CD4-positive, alpha-beta T cell treated with Interferon gamma for 1 hour (primary cell): ENCODE measurements around the gene FBXL20.
"Not testable (repeated sequence)": the region's sequence is repeated elsewhere in the genome, so short reads cannot be mapped to it uniquely, and the experiment has no call there.

ENCODE experiments used
- DNase-seq: peaks from one replicate; pipeline ENCODE4 v3.0.0-alpha.2; 2020

FBXL20 gene, protein sequence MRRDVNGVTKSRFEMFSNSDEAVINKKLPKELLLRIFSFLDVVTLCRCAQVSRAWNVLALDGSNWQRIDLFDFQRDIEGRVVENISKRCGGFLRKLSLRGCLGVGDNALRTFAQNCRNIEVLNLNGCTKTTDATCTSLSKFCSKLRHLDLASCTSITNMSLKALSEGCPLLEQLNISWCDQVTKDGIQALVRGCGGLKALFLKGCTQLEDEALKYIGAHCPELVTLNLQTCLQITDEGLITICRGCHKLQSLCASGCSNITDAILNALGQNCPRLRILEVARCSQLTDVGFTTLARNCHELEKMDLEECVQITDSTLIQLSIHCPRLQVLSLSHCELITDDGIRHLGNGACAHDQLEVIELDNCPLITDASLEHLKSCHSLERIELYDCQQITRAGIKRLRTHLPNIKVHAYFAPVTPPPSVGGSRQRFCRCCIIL

DNA sequence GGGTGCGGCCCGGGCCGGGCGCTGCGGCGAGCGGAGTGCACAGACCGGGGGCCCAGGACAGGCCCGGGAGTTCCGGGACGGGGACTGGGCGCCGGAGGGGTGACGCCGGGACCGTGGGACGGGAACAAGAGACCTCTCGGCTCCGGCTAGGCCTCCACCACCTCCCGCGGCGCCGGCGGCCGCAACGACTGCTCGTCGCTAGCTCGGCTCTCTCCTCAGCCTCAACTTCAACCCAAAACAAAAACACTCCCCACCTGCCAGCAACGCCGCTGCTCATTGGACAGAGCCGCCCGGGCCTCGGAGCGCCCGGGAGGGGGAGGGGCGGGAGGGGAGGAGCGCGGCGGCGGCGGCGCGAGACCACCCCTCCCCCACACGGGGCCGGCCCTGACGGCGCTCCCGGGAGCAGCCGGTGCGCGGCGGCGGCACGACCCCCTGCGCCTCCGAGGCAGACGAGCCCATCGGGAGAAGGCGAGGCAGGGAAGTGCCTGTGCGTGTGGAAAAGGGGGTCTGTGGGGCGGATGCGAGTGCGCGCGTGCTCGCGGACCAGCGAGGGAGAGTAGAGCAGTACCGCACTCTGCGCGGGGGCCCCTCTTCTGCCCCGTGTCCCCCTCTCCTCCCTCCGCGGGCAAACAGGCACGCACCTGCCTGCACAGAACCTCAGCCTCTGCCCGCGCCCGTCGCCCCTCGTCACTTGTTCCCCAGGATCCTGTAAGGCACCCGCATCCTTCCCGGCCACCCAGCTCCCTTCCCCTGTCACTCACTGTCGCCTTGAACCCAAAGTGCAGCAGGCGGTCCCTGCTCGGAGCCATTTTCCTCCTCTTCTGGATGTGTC lies at the start of gene FBXL20:
Gene FBXL20 (minus strand): TSS at position 215 of the 832 bp plus-strand sequence. CDS start 224 bp downstream, outside the sequence.
- DNase-seq, result peak; percentile 93

DNA sequence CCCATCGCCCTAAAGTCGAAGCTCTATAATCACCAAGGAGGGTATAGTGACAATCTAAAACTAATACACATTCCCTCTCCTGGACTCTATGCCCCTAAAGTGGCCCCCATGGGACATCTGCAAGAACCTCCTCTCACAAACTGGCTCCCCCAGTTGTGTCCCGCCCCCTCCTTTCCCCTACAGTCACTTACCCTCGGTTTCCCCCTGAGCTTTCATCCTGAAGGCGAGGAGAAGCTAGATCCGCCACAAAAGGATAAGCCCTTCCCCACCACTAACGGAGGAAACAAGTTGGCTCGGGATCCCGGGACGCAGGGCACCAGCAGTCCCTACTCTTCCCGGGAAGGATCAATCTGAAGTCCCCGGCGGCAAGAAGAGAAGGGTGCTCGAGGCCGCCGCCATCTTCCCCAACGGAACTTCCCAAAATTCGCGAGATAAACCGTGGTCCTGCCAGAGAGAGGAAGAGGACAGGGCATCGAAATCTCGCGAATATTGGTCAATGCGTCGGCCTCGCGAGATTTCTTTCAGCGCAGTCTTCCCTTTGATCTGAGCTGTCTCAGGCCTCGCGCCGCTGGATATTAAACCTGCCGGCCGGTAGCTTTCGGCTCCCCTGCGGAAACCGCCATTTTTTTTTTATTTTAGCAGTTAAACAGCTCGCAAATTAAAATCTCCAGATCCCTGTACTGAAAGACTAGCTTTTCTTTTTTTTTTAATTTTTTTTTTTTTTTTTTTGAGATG lies 49.6 kb upstream of the FBXL20 start, which contains the start of gene MED1:
Gene MED1 (minus strand): TSS at position 417 of the 735 bp plus-strand sequence. CDS start 201 bp downstream, at position 216.
- DNase-seq, result peak; percentile 96

DNA sequence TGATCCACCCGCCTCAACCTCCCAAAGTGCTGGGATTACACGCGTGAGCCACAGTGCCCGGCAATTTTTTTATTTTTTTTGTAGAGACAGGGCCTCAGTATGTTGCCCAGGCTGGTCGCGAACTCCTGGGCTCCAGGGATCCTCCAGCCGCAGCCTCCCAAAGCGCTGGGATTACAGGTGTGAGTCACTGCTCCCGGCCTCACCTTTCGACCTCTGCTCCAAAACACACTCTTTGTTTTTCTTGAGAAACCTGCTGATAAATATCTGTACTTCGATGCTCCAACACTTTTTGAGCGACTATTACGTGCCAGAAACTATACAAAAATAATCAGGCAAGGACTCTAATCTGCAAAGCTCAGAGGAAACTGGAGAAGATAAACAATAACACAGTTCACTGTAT lies 48.6 kb upstream of the FBXL20 start:
- no peak for DNase-seq

DNA sequence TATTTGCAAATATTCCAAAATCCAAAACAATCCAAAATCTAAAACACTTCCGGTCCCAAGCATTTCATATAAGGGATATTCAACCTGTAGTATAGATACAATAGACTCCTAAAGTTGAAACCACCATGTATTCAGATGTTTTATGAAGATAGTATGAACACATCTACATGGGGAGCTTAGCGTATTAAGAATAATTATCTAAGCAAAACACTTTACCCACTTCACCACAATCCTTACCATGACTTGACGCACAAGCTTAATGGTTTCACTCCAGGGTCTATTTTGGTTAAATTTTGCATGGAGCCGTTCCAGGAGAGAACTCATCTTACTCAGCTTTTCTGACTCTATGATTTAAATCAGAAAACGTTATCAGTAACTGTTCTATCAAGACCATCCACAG lies 46.1 kb upstream of the FBXL20 start:
- no peak for DNase-seq

DNA sequence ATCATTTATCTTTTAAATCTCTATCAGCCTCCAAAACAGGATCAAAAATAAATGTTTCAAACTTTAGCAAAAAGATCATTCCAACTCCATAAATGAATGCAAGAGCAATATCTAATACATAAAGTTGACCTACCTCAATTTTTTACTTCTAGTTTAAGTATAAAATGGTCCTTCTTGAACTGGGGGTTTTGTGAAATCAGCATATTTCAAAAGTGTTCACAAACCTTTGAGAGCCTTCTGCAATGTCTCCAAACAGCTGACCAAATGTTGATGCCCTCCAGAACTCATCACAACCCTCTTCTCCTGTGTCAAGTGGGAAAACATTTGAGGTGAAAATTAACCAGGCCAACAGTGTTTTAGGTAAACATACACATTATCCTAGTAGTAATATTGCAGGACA lies 41.9 kb upstream of the FBXL20 start:
- no peak for DNase-seq

DNA sequence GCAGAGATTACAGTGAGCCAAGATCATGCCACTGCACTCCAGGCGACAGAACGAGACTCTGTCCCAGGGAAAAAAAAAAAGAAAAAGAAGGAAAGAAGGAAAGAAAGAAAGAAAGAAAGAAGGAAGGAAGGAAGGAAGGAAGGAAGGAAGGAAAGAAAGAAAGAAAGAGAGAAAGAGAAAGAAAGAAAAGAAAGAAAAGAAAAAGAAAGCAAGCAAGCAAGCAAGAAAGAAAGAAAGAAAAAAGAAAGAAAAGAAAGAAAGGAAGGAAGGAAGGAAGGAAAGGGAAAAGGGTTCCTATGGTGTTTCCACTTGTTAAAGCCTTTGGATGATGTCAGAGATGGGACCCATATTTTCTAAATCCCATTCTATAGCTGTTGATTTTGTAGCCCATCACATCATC lies 38.4 kb upstream of the FBXL20 start:
- DNase-seq, result not testable (repeated sequence)

DNA sequence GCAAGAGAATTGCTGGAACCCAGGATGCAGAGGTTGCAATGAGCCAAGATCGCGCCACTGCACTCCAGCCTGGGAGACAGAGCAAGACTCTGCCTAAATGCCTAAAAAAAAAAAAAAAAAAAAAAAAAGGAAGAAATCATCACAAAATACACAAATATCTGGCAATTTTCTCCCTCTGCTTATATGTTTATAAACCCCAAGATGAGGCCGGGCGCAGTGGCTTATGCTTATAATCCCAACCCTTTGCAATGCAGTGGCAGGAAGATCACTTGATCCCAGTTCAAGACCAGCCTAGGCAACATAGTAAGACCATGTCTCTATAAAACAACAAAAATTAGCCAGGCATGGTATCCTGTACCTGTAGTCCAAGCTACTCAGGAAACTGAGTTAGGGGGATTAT lies 28.2 kb upstream of the FBXL20 start:
- DNase-seq, result no peak

DNA sequence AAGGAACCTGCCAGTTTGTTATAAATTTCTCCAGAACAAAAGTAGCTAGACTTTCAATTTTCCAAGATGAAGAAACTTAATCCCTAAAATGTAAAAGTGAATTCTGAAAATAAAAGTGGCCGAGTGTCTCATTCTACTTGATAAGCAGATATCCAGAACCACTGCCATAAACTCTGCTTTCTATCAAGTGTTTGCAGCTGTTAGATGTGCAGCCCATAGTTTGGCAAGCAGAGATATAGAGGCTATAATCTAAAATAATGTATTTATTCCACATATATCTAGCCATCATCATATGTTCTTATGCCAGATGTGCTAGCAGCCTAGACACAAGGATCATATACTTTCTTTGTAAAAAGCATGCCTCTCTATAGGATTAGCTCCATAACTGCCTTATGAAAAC lies 14.7 kb upstream of the FBXL20 start:
- no peak for DNase-seq

DNA sequence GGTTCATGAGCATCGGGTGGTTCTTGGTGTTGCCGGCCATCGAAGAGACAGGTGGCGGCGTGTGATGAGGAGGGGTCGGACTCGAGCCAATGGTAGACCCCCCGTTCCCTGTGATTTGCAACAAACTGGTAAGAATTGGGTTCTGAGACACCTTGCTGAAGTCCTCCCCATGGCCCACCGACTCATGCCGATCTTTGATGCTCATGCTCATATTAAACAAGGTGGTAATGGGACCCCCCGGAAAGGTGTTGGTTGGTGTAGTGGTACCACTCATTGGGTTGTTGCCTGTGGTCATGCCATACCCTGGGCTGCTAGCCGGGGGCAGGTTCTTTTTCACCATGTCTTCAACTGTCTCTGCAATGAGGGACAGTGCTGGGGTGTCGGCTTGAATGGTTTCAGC lies 8.9 kb upstream of the FBXL20 start:
- DNase-seq, result no peak

DNA sequence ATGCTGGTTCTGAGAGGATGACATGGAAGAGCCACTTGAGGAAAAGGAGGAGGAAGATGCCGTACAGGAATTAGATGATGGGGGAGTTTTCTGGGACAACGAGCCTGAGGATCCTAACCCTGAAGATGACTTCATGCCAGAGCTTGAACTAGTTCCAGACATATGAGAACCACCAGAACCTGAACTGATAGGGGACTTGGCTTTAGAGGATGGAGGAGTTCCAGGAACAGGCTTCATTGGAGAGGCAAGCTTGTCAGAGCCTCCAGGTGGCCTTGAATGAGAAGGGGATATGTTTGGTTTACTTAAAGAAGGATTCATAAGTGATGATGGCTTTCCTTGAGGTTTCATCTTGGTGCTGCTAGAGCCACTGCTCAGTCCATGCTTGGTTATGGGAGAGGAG lies 6.9 kb upstream of the FBXL20 start:
- DNase-seq, result no peak

DNA sequence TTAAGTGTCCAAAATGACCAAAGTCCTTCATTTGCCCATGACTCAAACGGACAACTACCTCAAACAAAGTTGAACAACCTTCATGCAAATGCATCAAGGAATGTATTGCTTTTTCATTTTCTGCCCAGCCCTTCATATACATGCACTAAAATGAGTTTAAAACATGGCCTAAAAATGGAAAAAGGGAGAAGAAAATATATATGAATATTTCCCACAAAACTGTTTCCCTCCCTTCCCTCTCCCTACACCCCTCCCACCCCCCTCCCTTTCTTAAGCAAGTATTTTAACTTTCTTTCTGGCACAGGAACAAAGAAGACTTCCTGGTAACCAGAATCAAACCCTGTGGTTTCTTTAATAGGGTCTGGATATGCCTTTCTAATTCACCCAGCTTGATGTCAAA lies 5.5 kb upstream of the FBXL20 start:
- no peak for DNase-seq

DNA sequence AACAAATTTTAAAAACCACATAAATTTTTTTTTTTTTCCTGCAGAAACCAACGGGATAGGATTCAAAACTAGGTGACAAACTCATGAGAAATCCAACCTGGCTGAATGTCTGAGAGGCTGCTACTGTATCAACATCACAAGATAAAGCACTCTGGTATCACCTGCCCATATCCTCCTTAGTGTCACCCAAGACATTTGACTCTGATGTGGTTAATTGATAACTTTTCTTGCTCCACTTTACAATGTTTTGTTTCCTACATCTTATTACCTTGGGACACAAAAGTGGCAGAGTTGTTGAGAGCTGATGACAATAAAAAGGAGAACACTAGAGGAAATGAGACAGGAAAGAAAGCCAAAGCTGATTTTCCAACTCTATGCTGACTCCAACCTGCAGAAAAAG lies 4.0 kb upstream of the FBXL20 start:
- no peak for DNase-seq

DNA sequence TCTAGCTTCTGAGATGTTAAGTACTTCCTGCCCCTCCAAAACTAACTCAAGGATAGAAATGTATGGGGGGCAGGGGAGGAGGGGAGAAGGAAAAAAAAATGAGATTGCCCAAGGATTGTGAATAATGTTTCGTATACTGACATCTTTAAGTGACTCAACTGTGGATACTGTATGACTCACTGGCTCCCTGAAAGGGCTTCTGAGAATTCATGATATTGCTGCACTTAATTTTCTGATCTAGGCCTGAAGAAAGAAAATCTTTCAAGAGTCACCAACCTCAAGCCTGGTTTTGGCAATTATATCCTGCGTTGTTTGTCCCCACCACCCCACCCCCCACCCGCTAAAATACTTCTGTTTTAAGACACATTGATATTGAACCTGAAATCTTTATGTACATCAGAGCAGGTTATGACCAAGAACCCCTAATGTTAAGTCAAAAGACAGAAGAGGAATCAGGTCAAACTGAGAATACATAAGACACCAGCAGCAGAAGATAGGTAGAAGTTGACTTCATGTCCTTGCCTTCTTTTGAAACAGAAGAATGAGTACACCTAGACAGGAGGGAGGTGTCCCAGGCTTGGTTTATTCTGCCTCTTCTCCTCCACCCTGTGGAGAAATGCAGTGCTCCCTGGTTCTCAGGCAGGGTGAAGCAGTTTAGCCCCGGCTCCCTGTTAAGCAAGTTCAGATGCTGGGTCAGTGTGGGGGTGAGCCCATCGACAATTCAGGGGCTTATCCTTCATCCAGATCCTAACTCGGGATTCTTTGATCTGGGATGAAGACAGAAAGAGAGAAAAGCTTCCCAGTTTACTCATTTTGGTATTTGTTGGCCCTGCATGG lies 3.3 kb upstream of the FBXL20 start:
- no peak for DNase-seq

DNA sequence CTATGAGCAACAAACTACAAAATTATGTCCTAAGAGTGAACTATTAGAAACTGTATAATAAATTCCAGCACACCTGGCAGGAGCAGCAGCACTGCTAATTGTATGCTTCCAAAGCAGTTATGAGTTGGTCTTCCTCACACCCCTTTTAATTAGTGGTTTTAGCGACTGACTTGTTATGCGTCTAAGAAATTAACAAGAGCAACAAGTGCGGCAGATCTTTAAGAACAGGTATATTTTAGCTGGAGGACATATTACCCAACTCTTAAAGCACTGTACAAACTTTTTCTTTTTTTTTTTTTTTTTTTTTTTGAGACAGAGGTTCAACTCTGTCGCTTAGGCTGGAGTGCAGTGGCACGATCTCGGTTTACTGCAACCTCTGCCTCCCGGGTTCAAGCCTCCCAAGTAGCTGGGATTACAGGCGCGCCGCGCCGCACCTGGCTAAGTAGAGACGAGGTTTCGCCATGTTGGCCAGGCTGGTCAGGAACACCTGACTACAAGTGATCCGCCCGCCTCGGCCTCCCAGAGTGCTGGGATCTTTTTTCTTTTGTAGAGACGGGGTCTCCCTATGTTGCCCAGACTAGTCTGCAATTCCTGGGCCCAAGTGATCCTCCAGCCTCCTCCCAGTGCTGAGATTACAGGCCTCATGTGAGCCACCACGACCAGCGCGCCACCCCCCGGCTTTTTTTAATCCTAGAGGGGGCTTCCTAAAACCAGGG lies 1.6 kb upstream of the FBXL20 start:
- DNase-seq, result no peak

DNA sequence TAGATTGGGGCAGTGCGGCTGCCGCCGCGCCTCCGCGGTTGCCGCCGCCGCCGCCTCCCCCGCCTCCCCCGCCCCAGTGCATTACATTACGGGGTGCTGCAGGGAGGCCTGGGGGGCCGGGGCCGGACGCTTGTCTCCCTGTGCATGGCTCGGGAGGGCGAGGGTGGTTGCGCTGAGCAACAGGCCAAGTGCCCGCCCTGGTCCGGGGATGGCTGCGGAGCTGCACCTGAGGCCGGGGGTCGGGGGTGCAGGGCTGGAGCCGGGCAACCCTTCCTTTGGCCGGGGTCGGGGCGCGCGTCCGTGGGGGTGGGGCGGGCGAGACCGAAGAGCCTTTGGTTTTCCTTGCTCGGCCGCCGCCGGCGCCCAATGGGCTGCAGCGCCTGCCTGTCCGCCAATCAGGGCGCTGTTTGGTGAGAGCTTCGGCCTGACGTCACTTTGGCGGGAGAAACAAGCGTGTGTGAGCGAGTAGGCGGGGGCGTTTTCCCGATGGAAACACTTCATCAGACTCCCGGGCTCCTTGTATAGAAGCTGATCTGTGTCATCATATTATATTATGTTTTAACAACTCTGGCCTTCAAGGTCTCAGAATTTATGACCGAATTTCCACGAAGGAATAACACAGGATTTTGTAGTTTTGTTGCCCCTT lies 941 bp upstream of the FBXL20 start:
- DNase-seq, result peak; percentile 89

DNA sequence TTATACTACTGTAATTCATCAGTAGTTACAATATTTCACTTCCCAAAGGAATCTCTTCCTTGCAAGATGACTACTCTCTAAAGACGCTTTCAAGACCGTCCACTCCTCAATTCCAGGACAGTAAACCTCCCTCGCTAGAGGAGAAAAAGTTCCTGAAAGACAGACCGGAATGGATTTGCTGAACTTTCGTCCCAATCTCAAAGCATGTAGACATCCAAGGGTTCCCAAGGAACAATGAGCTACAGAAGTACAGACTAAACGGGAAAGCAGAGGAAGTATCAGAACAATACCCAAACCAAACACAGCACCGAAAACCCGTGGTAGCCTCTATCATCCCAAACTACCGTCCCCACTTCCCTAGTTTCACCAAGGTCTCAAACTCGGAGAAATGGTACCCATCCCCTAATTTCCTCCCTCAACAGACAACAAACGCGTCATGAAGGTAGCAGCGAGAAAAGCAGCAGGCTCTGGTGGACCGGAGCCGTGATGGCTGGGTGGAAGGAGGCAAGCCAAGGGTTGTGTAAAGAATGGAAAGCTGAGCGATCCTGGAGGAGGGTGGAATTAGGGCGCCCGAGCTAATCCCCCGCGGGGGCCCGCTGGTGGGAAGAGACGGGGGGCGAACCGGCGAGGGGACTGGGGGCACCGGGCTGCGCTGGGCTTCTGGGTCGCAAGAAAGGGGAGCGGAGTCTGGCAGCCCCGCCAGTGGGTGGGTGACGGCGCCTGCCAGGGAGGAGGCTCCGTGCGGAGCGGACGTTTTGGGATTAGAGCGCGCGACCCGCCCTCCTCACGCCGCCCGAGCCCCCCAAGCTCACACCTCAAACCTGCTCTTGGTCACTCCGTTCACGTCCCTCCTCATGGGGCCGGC lies 647 bp downstream of the FBXL20 start:
- peak; percentile 1 for DNase-seq

DNA sequence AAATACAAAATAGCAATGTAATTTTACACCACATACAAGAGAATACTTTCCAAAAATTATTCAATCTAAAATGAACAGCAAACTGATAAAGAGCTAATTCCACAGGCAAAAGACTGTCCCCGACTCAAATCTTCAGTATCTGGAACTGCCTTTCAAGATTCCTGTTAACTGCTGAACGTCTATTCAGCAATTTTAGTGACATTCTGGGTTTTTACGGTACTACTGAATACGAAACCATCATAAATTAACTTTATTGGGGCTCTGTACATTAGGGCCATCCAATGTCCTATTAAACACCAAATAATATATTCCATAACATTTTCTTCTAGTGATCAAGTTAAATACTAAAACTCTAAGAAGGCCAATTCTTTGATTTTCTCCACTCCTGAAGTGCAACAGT lies 1.6 kb downstream of the FBXL20 start:
- DNase-seq, result no peak

DNA sequence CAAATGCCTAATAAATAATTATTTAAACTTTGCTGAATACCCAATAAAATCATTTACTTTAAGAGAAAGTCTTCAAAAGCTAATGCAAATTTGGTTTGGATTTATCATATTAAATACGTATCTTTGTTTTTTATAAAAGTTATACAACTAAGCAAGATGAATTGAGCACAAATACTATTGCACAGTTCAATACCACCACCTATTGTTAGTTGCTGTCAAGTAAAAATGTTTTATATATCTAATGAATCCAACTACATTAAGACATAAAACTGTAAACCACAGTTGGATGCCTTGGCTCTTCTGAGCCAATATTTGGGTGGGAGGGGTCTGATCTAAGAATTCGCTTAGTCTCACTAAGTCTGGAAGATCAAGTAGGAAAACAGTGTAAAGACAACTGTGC lies 7.7 kb downstream of the FBXL20 start:
- no peak for DNase-seq

DNA sequence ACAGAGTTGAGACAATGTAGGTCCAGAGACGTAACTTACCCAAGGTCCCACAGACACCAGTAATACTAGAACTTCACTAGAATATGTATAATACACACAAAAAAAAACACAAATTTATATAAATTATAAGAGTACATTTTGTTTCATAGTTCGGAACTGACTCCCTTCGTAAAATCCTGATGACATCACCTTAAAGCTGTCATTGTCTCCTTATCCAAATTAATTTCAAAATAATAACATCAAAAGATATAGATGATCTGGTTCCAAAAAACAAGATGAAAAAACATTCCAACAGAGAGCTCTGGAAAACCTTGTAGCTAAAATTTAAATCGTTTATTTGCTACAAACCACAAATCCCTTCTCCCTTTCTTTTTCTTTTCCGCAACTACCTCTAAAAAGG lies 10.0 kb downstream of the FBXL20 start:
- DNase-seq, result no peak

DNA sequence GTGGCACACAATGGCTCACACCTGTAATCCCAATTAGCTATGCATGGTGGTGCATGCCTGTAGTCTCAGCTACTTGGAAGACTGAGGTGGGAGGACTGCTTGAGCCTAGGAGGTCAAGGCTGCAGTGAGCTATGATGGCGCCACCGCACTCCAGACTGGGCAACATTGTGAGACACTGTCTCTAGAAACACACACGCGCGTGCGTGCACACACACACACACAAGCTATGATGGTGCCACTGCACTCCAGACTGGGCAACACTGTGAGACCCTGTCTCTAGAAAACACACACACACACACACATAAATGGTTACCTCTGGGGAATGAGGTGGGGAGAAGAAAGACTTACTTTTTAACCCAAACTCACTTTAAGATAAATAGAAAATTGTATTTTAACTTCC lies 16.4 kb downstream of the FBXL20 start:
- DNase-seq, result no peak
